GM23338 (cell line): ENCODE data around the gene BNC2. TPM values are rescaled to one million over a fixed set of nuclear protein-coding genes. Genes with fewer than 3 reads are reported as not detected.
A peak's percentile ranks its signal among the peaks of the same experiment; 100 is the strongest.

Experiments used
- ATAC-seq: fragments of 200-7000 bp; cut with Tn5 transposase; 3 replicates; pipeline ENCODE4 v1.9.1; 2020
- DNase-seq: peaks from one replicate; pipeline ENCODE4 v3.0.0-alpha.2; 2015; ENCODE audit warnings: low spot score
- H2AFZ ChIP-seq: fragments of 200-600 bp; sonication (generic); 2 replicates; pipeline ENCODE4 v1.8.0; 2016; ENCODE audit warnings: antibody characterized with exemption, mild to moderate bottlenecking, moderate library complexity
- H3F3A ChIP-seq: fragments of 200-600 bp; sonication (generic); replicated peaks from 2 replicates; pipeline ENCODE4 v1.8.0; 2017; ENCODE audit warnings: antibody characterized with exemption, mixed run types, low read depth
- H3K27ac ChIP-seq: fragments of 200-600 bp; sonication (generic); 2 replicates; pipeline ENCODE4 v1.6.1; 2016; ENCODE audit warnings: low read depth
- H3K27me3 ChIP-seq: fragments of 200-600 bp; sonication (generic); 2 replicates; pipeline ENCODE4 v1.8.0; 2016; ENCODE audit warnings: mild to moderate bottlenecking, mixed run types, moderate library complexity; ENCODE audit not compliant: insufficient read depth
- H3K36me3 ChIP-seq: fragments of 200-600 bp; sonication (generic); 2 replicates; pipeline ENCODE4 v1.8.0; 2016; ENCODE audit warnings: mild to moderate bottlenecking; ENCODE audit not compliant: insufficient read depth
- H3K4me1 ChIP-seq: fragments of 200-600 bp; sonication (generic); 2 replicates; pipeline ENCODE4 v1.8.0; 2016; ENCODE audit warnings: mild to moderate bottlenecking, moderate library complexity; ENCODE audit not compliant: insufficient read depth
- H3K4me2 ChIP-seq: fragments of 200-600 bp; sonication (generic); 2 replicates; pipeline ENCODE4 v1.7.1; 2017; ENCODE audit warnings: mixed run types
- H3K4me3 ChIP-seq: fragments of 200-600 bp; sonication (generic); 2 replicates; pipeline ENCODE4 v1.6.1; 2016; ENCODE audit warnings: mixed run types
- H3K79me2 ChIP-seq: fragments of 200-600 bp; sonication (generic); replicated peaks from 2 replicates; pipeline ENCODE4 v1.8.0; 2017; ENCODE audit warnings: mild to moderate bottlenecking; ENCODE audit not compliant: insufficient read depth
- H3K9me2 ChIP-seq: fragments of 200-600 bp; sonication (generic); 2 replicates; pipeline ENCODE4 v1.8.0; 2017; ENCODE audit not compliant: insufficient read depth
- H4K20me1 ChIP-seq: fragments of 200-600 bp; sonication (generic); replicated peaks from 2 replicates; pipeline ENCODE4 v1.8.0; 2017; ENCODE audit warnings: mild to moderate bottlenecking; ENCODE audit not compliant: insufficient read depth
- H3K27ac Mint-ChIP-seq: 2 replicates; pipeline ENCODE4 v1.8.0; 2020; ENCODE audit warnings: inconsistent platforms, mild to moderate bottlenecking, moderate library complexity, mixed read lengths
- H3K27me3 Mint-ChIP-seq: 3 replicates; pipeline ENCODE4 v1.8.0; 2022; ENCODE audit warnings: low read depth, mild to moderate bottlenecking, moderate library complexity, mixed read lengths, inconsistent platforms; ENCODE audit not compliant: insufficient read depth, poor library complexity
- H3K36me3 Mint-ChIP-seq: 3 replicates; pipeline ENCODE4 v1.8.0; 2021; ENCODE audit warnings: low read depth, mild to moderate bottlenecking, inconsistent platforms, moderate library complexity, mixed read lengths
- H3K4me1 Mint-ChIP-seq: 3 replicates; pipeline ENCODE4 v1.8.0; 2020; ENCODE audit warnings: mild to moderate bottlenecking, inconsistent platforms, mixed read lengths
- H3K4me3 Mint-ChIP-seq: 3 replicates; pipeline ENCODE4 v1.8.0; 2021; ENCODE audit warnings: moderate library complexity, mild to moderate bottlenecking, inconsistent platforms, mixed read lengths
- H3K9me3 Mint-ChIP-seq: 3 replicates; pipeline ENCODE4 v1.8.0; 2020; ENCODE audit warnings: moderate library complexity, mild to moderate bottlenecking, inconsistent platforms, mixed read lengths
- ETS1 ChIP-seq: IDR thresholded peaks from 2 replicates; pipeline ENCODE4 v1.6.1; 2016; ENCODE audit warnings: antibody characterized with exemption
- EZH2 ChIP-seq: fragments of 200-600 bp; sonication (generic); IDR thresholded peaks from one replicate; pipeline ENCODE4 v1.8.0; 2017; ENCODE audit warnings: antibody characterized with exemption, mild to moderate bottlenecking, low read depth; ENCODE audit not compliant: unreplicated experiment
- POLR2AphosphoS5 ChIP-seq: IDR thresholded peaks from 2 replicates; pipeline ENCODE4 v1.6.1; 2016; ENCODE audit warnings: antibody characterized with exemption, low read depth
- ZNF114 ChIP-seq: fragments of 250-450 bp; sonication (Bioruptor Pico); IDR thresholded peaks from 2 replicates; pipeline ENCODE4 v1.5.0; 2020; ENCODE audit warnings: mild to moderate bottlenecking, moderate library complexity
- ZNF462 ChIP-seq: fragments of 250-450 bp; sonication (Bioruptor Pico); IDR thresholded peaks from 2 replicates; pipeline ENCODE4 v1.5.0; 2020; ENCODE audit warnings: mild to moderate bottlenecking, moderate library complexity
- polyA plus RNA-seq: library from polyadenylated mRNA; unstranded; fragments of >200 nt; fragmentation: Nextera tagmentation; extraction: Ambion mirVana; gene quantifications from 2 replicates; pipeline ENCODE4 v1.2.1, GENCODE V29; 2016
- total RNA-seq: library from RNA; depleted of rRNA; stranded (reverse); fragments of >200 nt; shearing (Covaris generic); gene quantifications from 2 replicates; pipeline ENCODE4 v1.2.3, GENCODE V29; 2014
- TF ChIP-seq, protein P1 (sequence below): IDR thresholded peaks from one replicate; pipeline ENCODE4 v1.6.1; 2018; ENCODE audit warnings: antibody characterized with exemption; ENCODE audit not compliant: unreplicated experiment

Gene BNC2
- total and polyA plus RNA-seq, 2 experiments from 2014 or later = 12.7 to 13.2 TPM

- TF ChIP-seq, protein P1, sequence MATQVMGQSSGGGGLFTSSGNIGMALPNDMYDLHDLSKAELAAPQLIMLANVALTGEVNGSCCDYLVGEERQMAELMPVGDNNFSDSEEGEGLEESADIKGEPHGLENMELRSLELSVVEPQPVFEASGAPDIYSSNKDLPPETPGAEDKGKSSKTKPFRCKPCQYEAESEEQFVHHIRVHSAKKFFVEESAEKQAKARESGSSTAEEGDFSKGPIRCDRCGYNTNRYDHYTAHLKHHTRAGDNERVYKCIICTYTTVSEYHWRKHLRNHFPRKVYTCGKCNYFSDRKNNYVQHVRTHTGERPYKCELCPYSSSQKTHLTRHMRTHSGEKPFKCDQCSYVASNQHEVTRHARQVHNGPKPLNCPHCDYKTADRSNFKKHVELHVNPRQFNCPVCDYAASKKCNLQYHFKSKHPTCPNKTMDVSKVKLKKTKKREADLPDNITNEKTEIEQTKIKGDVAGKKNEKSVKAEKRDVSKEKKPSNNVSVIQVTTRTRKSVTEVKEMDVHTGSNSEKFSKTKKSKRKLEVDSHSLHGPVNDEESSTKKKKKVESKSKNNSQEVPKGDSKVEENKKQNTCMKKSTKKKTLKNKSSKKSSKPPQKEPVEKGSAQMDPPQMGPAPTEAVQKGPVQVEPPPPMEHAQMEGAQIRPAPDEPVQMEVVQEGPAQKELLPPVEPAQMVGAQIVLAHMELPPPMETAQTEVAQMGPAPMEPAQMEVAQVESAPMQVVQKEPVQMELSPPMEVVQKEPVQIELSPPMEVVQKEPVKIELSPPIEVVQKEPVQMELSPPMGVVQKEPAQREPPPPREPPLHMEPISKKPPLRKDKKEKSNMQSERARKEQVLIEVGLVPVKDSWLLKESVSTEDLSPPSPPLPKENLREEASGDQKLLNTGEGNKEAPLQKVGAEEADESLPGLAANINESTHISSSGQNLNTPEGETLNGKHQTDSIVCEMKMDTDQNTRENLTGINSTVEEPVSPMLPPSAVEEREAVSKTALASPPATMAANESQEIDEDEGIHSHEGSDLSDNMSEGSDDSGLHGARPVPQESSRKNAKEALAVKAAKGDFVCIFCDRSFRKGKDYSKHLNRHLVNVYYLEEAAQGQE = no peak
- TF ChIP-seq ZNF114 = no peak
- no peak for TF ChIP-seq POLR2AphosphoS5
Measured at GRCh38 chr9:16561121-16561520, 309.3 kb downstream of the BNC2 start (continued).

- Mint-ChIP-seq H3K4me1 (peaks cover 6% of the 10 kb centered on the region), H3K4me3 (no peak overlapping the region), H3K9me3 (no peaks in the 10 kb centered on the region), H3K27ac (no peak overlapping the region), H3K27me3 (no peaks in the 10 kb centered on the region), H3K36me3 (no peaks in the 10 kb centered on the region)
- no peak for DNase-seq
- Histone ChIP-seq H3F3A (0 out of 2 replicates have a peak, but pooled peaks cover 2% of the 10 kb centered on the region), H2AFZ (no peak overlapping the region), H3K27ac (no peak overlapping the region), H3K27me3 (no peaks in the 10 kb centered on the region), H3K4me1 (no peaks in the 10 kb centered on the region), H3K4me3 (no peak overlapping the region), H3K4me2 (no peak overlapping the region), H3K36me3 (no peaks in the 10 kb centered on the region), H4K20me1 (no peaks in the 10 kb centered on the region), H3K79me2 (0 out of 2 replicates have a peak, but pooled peaks cover 8% of the 10 kb centered on the region), H3K9me2 (no peaks in the 10 kb centered on the region)
- ATAC-seq = peak; percentile 32; the same call in 1 of the 3 replicates
- no peak for TF ChIP-seq ETS1
- TF ChIP-seq ZNF462 (CRISPR knock-in tag) = no peak
- TF ChIP-seq, protein P1 = no peak
- no peak for TF ChIP-seq EZH2
Measured at GRCh38 chr9:16559418-16560188, 310.9 kb downstream of the BNC2 start.
